ENCODE measurements around the gene EXOC1. TPM values are rescaled to one million over a fixed set of nuclear protein-coding genes. Genes with fewer than 3 reads are reported as not detected.

Gene EXOC1
- polyA plus RNA-seq, 1 donor: 38.2 TPM

DNA sequence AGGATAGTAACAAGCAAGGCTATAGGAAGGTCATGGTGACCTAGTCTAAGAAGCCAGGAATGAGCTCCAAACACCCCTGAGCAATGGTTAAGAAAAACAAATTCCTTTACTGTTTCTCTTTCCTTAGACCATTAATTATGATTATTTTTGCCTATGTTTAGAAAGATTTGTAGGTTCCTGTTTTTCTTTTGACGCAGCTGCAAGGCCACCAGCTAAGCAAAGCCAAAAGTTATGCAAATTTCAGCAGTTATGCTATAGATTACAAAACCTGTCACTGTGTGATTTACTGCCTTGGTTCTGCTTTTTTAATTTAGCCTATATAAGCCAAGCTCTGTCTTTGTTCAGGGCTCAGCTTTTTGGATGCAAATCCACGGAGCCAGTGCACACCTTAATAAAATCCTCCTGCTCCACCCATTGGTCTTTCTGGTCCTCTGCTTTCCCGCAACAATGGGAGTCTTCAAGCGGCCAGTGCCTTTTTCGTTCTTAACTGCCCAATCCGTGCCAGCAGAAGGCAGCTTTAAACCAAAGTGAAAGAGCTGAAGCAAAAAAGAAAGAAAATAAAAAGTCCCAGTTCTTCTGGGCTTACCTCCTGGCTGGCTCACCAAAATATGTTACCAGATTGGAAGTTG is 93.9 kb downstream of the EXOC1 start:
- H3K4me3 ChIP-seq (ENCODE audit: low read length): peak overlapping the region; percentile 5
- no peaks in the 10 kb centered on the region for H3K27me3 ChIP-seq (ENCODE audit: control insufficient read depth, insufficient read depth, low read length)
- peak overlapping the region; percentile 92 for H3K27ac ChIP-seq (ENCODE audit: low read length)
- H3K36me3 ChIP-seq (ENCODE audit: control insufficient read depth, insufficient read depth, low read length): peaks cover 2% of the 10 kb centered on the region
- 60% methylated on average over 1 of the region's 6 CpGs for WGBS (ENCODE audit: insufficient coverage, low lambda C conversion rate)
- H3K9me3 ChIP-seq (ENCODE audit: control insufficient read depth, low read depth, low read length): no peaks in the 10 kb centered on the region
- H3K4me1 ChIP-seq (ENCODE audit: control insufficient read depth, insufficient read depth, low read length): peaks cover 13% of the 10 kb centered on the region
- DNase-seq: no peak

DNA sequence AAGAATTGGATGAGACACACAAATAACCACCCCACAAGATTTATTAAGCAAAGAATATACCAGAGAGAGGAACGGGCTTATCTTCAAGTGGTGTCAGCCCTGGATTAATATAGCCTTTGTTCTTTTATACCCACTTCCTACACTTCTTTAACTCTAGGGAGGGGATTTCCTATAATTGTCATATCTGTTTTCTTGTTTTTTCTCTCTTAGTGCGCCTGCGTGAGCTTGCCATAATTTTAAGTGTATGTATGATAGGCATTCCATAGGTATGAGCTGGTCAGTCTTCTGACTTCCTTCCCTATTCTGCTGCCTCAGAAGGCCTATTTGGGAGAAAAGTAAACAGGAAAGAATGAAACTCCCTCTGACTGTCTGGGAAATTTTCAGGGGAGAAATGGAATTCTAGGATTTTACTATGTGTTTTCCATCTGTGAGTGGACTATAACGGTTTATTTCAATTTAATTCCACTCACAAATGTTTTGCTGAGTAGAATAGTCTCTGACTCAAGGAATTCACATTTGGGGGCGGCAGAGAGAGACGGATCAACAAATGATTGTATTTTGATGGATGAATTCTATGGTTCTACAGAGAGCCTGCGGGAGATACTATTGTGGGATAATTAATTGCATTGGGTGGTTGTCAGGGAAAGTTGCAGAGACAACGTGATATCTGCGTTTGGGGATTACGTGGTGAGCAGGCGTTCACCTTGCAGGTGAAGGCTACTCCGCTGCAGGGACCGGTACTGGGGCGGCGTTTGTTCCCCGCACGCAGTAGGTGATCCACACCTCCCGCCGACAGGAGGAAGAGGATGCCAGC is 94.7 kb downstream of the EXOC1 start:
- no peaks in the 10 kb centered on the region for H3K27me3 ChIP-seq (ENCODE audit: control insufficient read depth, insufficient read depth, low read length)
- peak overlapping the region; percentile 78 for H3K4me3 ChIP-seq (ENCODE audit: low read length)
- no peaks in the 10 kb centered on the region for H3K9me3 ChIP-seq (ENCODE audit: control insufficient read depth, low read depth, low read length)
- WGBS (ENCODE audit: insufficient coverage, low lambda C conversion rate): no CpG with 5 or more reads among the region's 19 CpGs
- H3K27ac ChIP-seq (ENCODE audit: low read length): peak overlapping the region; percentile 92
- H3K4me1 ChIP-seq (ENCODE audit: control insufficient read depth, insufficient read depth, low read length): peaks cover 13% of the 10 kb centered on the region
- peaks cover 2% of the 10 kb centered on the region for H3K36me3 ChIP-seq (ENCODE audit: control insufficient read depth, insufficient read depth, low read length)
- DNase-seq: peak; percentile 24 to 37

DNA sequence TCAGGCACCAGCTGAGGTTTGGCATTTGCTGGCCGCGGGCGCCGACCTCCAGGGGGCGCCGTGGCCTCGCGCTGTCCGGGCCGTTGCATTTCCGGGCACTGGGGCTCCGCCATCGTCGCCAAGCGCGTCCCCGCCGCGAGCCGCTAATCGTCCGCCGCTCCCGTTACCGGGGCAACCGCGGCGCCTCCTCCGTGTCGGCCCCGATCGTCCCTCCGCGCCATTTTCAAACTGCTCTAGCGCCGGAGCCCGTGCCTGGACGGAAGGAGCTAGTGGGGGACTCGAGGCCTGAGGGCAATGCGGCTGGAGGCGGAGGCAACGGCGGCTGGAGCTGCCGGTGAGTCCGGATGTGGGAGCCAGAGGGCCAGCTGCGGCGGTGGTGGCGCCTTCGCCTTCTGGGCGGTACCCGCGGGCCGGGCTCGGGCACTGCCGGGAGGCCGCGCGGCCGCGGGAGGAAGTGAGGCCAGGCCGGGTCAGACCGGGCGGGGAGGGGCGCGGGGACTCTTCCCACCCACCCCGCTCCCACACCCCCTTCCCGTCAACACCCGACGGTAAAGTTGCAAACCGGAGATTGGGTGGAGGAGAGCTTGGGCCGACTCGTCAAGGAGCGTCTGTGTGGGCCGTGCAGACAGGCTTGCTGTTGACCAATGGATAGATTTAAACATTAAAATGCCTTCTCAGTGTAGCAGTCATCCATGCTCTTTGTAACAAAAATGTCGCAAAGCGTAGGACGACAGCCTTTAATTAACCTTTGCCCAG is 95.5 kb downstream of the EXOC1 start, which contains the start of gene CEP135:
TSS of gene CEP135 (plus strand) at position 220 of the 756 bp plus-strand sequence. CDS start 3,186 bp downstream, outside the sequence.
- peak; percentile 96 to 97 for DNase-seq
- peak within 1 kb of the TSS; percentile 78 for H3K4me3 ChIP-seq (ENCODE audit: low read length)
- WGBS (ENCODE audit: insufficient coverage, low lambda C conversion rate): no CpG with 5 or more reads among the region's 77 CpGs
- no peaks in the 10 kb centered on the region for H3K9me3 ChIP-seq (ENCODE audit: control insufficient read depth, low read depth, low read length)
- no peaks in the 10 kb centered on the region for H3K27me3 ChIP-seq (ENCODE audit: control insufficient read depth, insufficient read depth, low read length)
- H3K4me1 ChIP-seq (ENCODE audit: control insufficient read depth, insufficient read depth, low read length): peaks cover 13% of the 10 kb centered on the region
- H3K36me3 ChIP-seq (ENCODE audit: control insufficient read depth, insufficient read depth, low read length): peaks cover 2% of the 10 kb centered on the region
- peak within 1 kb of the TSS; percentile 92 for H3K27ac ChIP-seq (ENCODE audit: low read length)

DNA sequence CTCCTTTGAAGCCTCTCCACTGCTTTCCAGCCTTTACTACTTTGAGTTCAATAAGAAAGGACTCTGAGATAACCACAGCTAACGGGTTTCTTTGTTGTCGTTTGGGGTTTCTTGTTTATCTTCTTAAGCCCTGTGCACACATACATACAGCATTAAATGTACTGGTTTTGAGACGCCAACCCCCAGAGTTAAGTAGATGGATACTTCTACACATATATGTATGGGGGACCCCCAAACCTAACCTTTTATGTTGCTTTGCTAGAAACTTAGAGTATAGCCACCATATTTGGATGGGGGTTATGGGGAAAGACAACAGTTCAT is 96.0 kb downstream of the EXOC1 start:
- H3K4me3 ChIP-seq (ENCODE audit: low read length): peak overlapping the region; percentile 78
- H3K36me3 ChIP-seq (ENCODE audit: control insufficient read depth, insufficient read depth, low read length): peaks cover 4% of the 10 kb centered on the region
- WGBS (ENCODE audit: insufficient coverage, low lambda C conversion rate): no CpG with 5 or more reads among the region's 3 CpGs
- no peak for DNase-seq
- H3K9me3 ChIP-seq (ENCODE audit: control insufficient read depth, low read depth, low read length): no peaks in the 10 kb centered on the region
- no peaks in the 10 kb centered on the region for H3K27me3 ChIP-seq (ENCODE audit: control insufficient read depth, insufficient read depth, low read length)
- H3K27ac ChIP-seq (ENCODE audit: low read length): peak overlapping the region; percentile 92
- H3K4me1 ChIP-seq (ENCODE audit: control insufficient read depth, insufficient read depth, low read length): peaks cover 13% of the 10 kb centered on the region

DNA sequence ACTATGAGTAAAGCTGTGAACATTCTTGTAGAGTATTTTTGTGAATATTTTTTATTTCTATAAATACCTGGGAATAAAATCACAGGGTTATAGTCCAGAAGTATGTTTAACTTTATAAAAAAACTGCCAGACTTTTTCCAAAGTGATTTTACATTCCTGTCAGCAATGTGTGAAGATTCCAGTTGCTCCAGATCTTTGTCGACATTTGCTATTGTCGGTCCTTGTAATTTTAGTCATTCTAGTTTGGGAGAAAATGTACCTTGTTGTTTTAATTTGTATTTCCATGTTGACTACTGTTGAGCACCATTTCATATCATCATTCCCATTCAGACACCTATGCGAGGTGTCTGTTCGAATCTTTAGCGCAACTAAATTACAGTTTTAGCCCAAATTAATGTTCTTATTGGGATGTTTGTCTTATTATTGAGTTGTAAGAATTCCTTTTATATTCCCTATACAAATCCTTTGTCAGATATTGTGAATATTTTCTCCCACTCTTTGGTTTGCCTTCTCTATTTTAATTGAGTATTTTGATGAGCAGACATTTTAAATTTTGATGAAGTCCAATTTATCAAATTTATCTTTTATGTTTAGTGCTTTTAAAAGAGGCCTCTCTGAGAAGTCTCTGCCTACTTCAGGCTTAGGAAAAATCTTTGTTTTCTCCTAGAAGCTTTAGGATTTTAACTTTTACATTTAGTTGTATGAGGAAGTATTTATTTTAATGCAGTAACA is 97.9 kb downstream of the EXOC1 start:
- 93% methylated on average over 3 of the region's 5 CpGs for WGBS (ENCODE audit: insufficient coverage, low lambda C conversion rate)
- peaks cover 13% of the 10 kb centered on the region for H3K4me1 ChIP-seq (ENCODE audit: control insufficient read depth, insufficient read depth, low read length)
- no peak overlapping the region for H3K4me3 ChIP-seq (ENCODE audit: low read length)
- H3K9me3 ChIP-seq (ENCODE audit: control insufficient read depth, low read depth, low read length): no peaks in the 10 kb centered on the region
- no peaks in the 10 kb centered on the region for H3K27me3 ChIP-seq (ENCODE audit: control insufficient read depth, insufficient read depth, low read length)
- no peak for DNase-seq
- H3K27ac ChIP-seq (ENCODE audit: low read length): no peak overlapping the region
- H3K36me3 ChIP-seq (ENCODE audit: control insufficient read depth, insufficient read depth, low read length): peaks cover 17% of the 10 kb centered on the region

Other genes with a start within 250 kb of the EXOC1 start
- 1.3 TPM for gene NMU, start 217.3 kb upstream of the EXOC1 start, polyA plus RNA-seq
- not detected for gene EXOC1L, start 33.9 kb upstream of the EXOC1 start, polyA plus RNA-seq
- gene CEP135, start 95.3 kb downstream of the EXOC1 start, polyA plus RNA-seq: 10.7 TPM